Heart right ventricle (tissue), 16 donors: ENCODE data around the gene HES1. TPM values are rescaled to one million over a fixed set of nuclear protein-coding genes. Genes with fewer than 3 reads are reported as not detected.

ENCODE experiments used
- ATAC-seq, 8 donors: fragments of 200-7000 bp; cut with Tn5 transposase; one replicate each; pipeline ENCODE4 v1.9.1; 2020; ENCODE audit warnings: mild to moderate bottlenecking in 8 of 8, moderate library complexity in 8 of 8, moderate number of reproducible peaks in 1 of 8
- DNase-seq, 2 donors: peaks; one replicate each; pipeline ENCODE4 v3.0.0-alpha.2; 2020
- H3K27ac ChIP-seq, 10 donors: fragments of 200-600 bp; sonication (generic) in 2 of 10; one replicate each; pipeline versions ENCODE4 v1.5.0 to v1.8.0; 2020 to 2022; ENCODE audit warnings: mild to moderate bottlenecking in 3 of 10
- H3K27me3 ChIP-seq, 7 donors: fragments of 200-600 bp; one replicate each; pipeline ENCODE4 v1.8.0; 2021 to 2022; ENCODE audit warnings: mild to moderate bottlenecking in 2 of 7
- H3K36me3 ChIP-seq, 9 donors: fragments of 200-600 bp; sonication (generic) in 1 of 9; one replicate each; pipeline versions ENCODE4 v1.5.0 to v1.8.0; 2020 to 2022; ENCODE audit warnings: mild to moderate bottlenecking in 2 of 9
- H3K4me1 ChIP-seq, 9 donors: fragments of 200-600 bp; sonication (generic) in 1 of 9; one replicate each; pipeline versions ENCODE4 v1.5.0 to v1.8.0; 2020 to 2022; ENCODE audit warnings: mild to moderate bottlenecking in 4 of 9
- H3K4me3 ChIP-seq, 10 donors: fragments of 200-600 bp; sonication (generic) in 2 of 10; one replicate each; pipeline versions ENCODE4 v1.5.0 to v1.8.0; 2020 to 2022; ENCODE audit warnings: mild to moderate bottlenecking in 7 of 10, moderate library complexity in 2 of 10
- H3K9me3 ChIP-seq, 11 donors: fragments of 200-600 bp in 10 of 11; sonication (generic) in 2 of 11; one replicate each; pipeline versions ENCODE4 v1.5.0 to v1.8.0; 2013 to 2022; ENCODE audit warnings: mild to moderate bottlenecking in 2 of 11, control low read depth in 1 of 11, moderate library complexity in 1 of 11
- CTCF ChIP-seq, 9 donors: fragments of 200-600 bp; sonication (generic) in 2 of 9; IDR thresholded peaks; one replicate each; pipeline versions ENCODE4 v1.5.0 to v1.8.0; 2021 to 2022; ENCODE audit warnings: antibody characterized with exemption in 9 of 9, mild to moderate bottlenecking in 5 of 9, moderate library complexity in 1 of 9
- WGBS, 2 donors: extraction: QIAGEN DNeasy Blood & Tissue Kit; methylation state at CpG; one replicate each; pipeline ENCODE4 v1.1.7; 2013; ENCODE audit warnings: inconsistent platforms in 1 of 2; 5-methylcytosine and 5-hydroxymethylcytosine counted together
- intact Hi-C, 10 donors: fragments of 100-400 bp; cut with DNase I; formaldehyde crosslinking; loops; one replicate each; pipeline versions ENCODE4 v1.11.1 to v1.14.2; 2022
- polyA plus RNA-seq, 2 donors: library from polyadenylated mRNA; stranded (reverse); fragments of 200-250 nt; gene quantifications; one replicate each; pipeline ENCODE4 v1.2.3, GENCODE V29; 2013
- total RNA-seq, 10 donors: library from RNA; stranded (reverse); fragmentation: NEBNext Ultra II Directional in 3 of 10; extraction: Animal tissue kit (Norgen Biotek cat#: 25700) in 3 of 10; gene quantifications; one replicate each; pipeline versions ENCODE4 v1.2.1 to v1.2.4, GENCODE V29; 2021 to 2023
- donor health status: Arrhythmogenic right ventricular cardiomyopathy.
- donor health status: ischemic (EF 13 %, LVEDD 7.1; RV severe dilation, severe dysfunction).
- donor health status: healthy with polysubstance abuse.
- donor health status: DM: no; HTN: yes; CAD: no.
- donor health status: DM: no; HTN: no; CAD: no.
- donor health status: ischemic (EF 25% LVEDD 6.9; RV normal size, moderate dysfunction).
- donor health status: ischemic (EF 25% LVEDD 5.7; RV mildly dilated, moderate dysfunction).
- donor health status: healthy.
- donor health status: DM: yes; HTN: yes; CAD: no.
- donor health status: Ischemic cardiomyopathy.
- donor health status: ischemic (EF 35%, LVEDD 5.7; RV mildly dilated, moderate dysfunction).
- donor health status: nonischemic (EF 11% LVEDD 7.7; RV severe dilation, severe dysfunction).
- donor health status: DM: yes; HTN: yes; CAD: no.
- donor health status: PGD.
- donor health status: ischemic (EF 29% LVEDD 5.4; RV normal size, mild dysfunction).
- donor health status: nonischemic (EF 23%, LVEDD 6.1; RV moderate dilation, normal function).

Gene HES1
- total and polyA plus RNA-seq, 12 donors, result 6.8 to 43.2 (median 22.0) TPM

GRCh38 chr3:194158942-194159439 is 23.0 kb downstream of the HES1 start:
- peaks cover 0 to 66% (median 10%) of the 10 kb centered on the region in 7 donors for H3K27me3 ChIP-seq
- DNase-seq (no peak), ATAC-seq (peak in 1 of 8 donors; percentile 48)
- TF ChIP-seq CTCF (IDR thresholded peaks at IDR 0.05), result no peak
- intact Hi-C loops, result no loop called here
- no peak overlapping the region for H3K27ac ChIP-seq
- H3K9me3 ChIP-seq, result peaks cover 0 to 10% (median 7%) of the 10 kb centered on the region in 11 donors
- no peak overlapping the region for H3K4me3 ChIP-seq
- H3K36me3 ChIP-seq, result no peaks in the 10 kb centered on the region
- H3K4me1 ChIP-seq, result peaks cover 0 to 7% (median 0%) of the 10 kb centered on the region in 9 donors
- WGBS, 2 donors, result 92 to 93% methylated on average over 3 of the region's 3 CpGs

GRCh38 chr3:194160158-194160557 is 24.2 kb downstream of the HES1 start:
- Histone ChIP-seq H3K27me3 (peaks cover 0 to 56% (median 9%) of the 10 kb centered on the region in 7 donors), H3K36me3 (no peaks in the 10 kb centered on the region), H3K9me3 (no peaks in the 10 kb centered on the region), H3K27ac (no peak overlapping the region), H3K4me1 (peaks cover 0 to 7% (median 0%) of the 10 kb centered on the region in 9 donors), H3K4me3 (no peak overlapping the region)
- ATAC-seq, result no peak
- TF ChIP-seq CTCF (IDR thresholded peaks at IDR 0.05), result no peak
- no peak for DNase-seq
- intact Hi-C loops, result no loop called here
- WGBS, 2 donors, result 95 to 98% methylated on average over 4 of the region's 4 CpGs

- Histone ChIP-seq H3K27me3 (peaks cover 0 to 55% (median 5%) of the 10 kb centered on the region in 7 donors), H3K27ac (no peak overlapping the region), H3K9me3 (no peaks in the 10 kb centered on the region), H3K4me3 (no peak overlapping the region), H3K4me1 (peaks cover 0 to 12% (median 0%) of the 10 kb centered on the region in 9 donors), H3K36me3 (no peaks in the 10 kb centered on the region)
- TF ChIP-seq CTCF (IDR thresholded peaks at IDR 0.05), result no peak
- DNase-seq (no peak), ATAC-seq (no peak)
- intact Hi-C loops, result no loop called here
- WGBS, 2 donors, result 70 to 75% methylated on average over 15 of the region's 15 CpGs
Measured at GRCh38 chr3:194161131-194162045, 25.4 kb downstream of the HES1 start.

GRCh38 chr3:194162070-194162678 is 26.2 kb downstream of the HES1 start:
- Histone ChIP-seq H3K36me3 (no peaks in the 10 kb centered on the region), H3K27me3 (peaks cover 0 to 52% (median 5%) of the 10 kb centered on the region in 7 donors), H3K9me3 (no peaks in the 10 kb centered on the region), H3K27ac (no peak overlapping the region), H3K4me1 (peaks cover 0 to 15% (median 6%) of the 10 kb centered on the region in 9 donors), H3K4me3 (no peak overlapping the region)
- DNase-seq, result no peak
- intact Hi-C loops, result no loop called here
- 66 to 71% methylated on average over 10 of the region's 10 CpGs for WGBS, 2 donors
- ATAC-seq, result no peak
- no peak for TF ChIP-seq CTCF (IDR thresholded peaks at IDR 0.05)
